ENCODE measurements around the gene POTEJ.
"Not testable (repeated sequence)": the region's sequence is repeated elsewhere in the genome, so short reads cannot be mapped to it uniquely, and the experiment has no call there.

POTEJ gene

DNA sequence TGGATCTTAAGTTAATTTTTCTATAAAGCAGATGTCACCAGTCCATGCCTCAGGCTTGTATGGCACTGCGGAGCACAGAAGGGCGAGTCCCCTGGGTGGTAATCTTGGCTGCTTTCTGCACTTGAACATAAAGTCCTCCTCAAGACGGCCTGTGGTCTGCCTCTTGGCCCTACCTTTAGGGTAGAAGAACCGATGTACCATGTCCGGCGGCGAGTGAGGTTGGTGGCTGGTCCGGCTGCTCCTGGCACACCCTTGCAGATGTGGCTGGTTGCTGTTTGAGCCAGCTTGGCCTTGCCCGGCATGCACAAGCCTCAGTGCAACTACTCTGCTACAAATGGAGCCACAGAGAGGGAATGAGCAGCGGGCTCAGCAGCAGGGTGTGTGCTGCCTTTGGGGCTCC, 56.3 kb downstream of the POTEJ start:
- not testable (repeated sequence) for DNase-seq; H2AFZ ChIP-seq (ENCODE audit: low read length); H3K9me2 ChIP-seq (replicated peaks; ENCODE audit: insufficient read depth, low read length); H3K27me3 ChIP-seq (replicated peaks; ENCODE audit: insufficient read depth, low read length); H3K27ac ChIP-seq (ENCODE audit: low read length); H3K9me3 ChIP-seq (replicated peaks; ENCODE audit: insufficient read depth, low read length); H3F3A ChIP-seq (ENCODE audit: insufficient read depth, low read length); H3K4me1 ChIP-seq (ENCODE audit: low read length); H3K4me3 ChIP-seq (ENCODE audit: low read length); H3K79me2 ChIP-seq (ENCODE audit: low read length); H4K20me1 ChIP-seq (ENCODE audit: insufficient read depth, low read length); H3K4me2 ChIP-seq (ENCODE audit: low read depth, low read length); H3K9ac ChIP-seq (ENCODE audit: low read length); H3K36me3 ChIP-seq (replicated peaks; ENCODE audit: insufficient read depth, low read length)

GRCh38 chr2:130670026-130670745, 58.9 kb downstream of the POTEJ start:
- not testable (repeated sequence) for H4K20me1 ChIP-seq (ENCODE audit: insufficient read depth, low read length); H3K9ac ChIP-seq (ENCODE audit: low read length); H3K36me3 ChIP-seq (replicated peaks; ENCODE audit: insufficient read depth, low read length); H3F3A ChIP-seq (ENCODE audit: insufficient read depth, low read length); H2AFZ ChIP-seq (ENCODE audit: low read length); H3K4me1 ChIP-seq (ENCODE audit: low read length); H3K9me2 ChIP-seq (replicated peaks; ENCODE audit: insufficient read depth, low read length); H3K4me3 ChIP-seq (ENCODE audit: low read length); H3K27me3 ChIP-seq (replicated peaks; ENCODE audit: insufficient read depth, low read length); DNase-seq; H3K27ac ChIP-seq (ENCODE audit: low read length); H3K9me3 ChIP-seq (replicated peaks; ENCODE audit: insufficient read depth, low read length); H3K4me2 ChIP-seq (ENCODE audit: low read depth, low read length); H3K79me2 ChIP-seq (ENCODE audit: low read length)

DNA sequence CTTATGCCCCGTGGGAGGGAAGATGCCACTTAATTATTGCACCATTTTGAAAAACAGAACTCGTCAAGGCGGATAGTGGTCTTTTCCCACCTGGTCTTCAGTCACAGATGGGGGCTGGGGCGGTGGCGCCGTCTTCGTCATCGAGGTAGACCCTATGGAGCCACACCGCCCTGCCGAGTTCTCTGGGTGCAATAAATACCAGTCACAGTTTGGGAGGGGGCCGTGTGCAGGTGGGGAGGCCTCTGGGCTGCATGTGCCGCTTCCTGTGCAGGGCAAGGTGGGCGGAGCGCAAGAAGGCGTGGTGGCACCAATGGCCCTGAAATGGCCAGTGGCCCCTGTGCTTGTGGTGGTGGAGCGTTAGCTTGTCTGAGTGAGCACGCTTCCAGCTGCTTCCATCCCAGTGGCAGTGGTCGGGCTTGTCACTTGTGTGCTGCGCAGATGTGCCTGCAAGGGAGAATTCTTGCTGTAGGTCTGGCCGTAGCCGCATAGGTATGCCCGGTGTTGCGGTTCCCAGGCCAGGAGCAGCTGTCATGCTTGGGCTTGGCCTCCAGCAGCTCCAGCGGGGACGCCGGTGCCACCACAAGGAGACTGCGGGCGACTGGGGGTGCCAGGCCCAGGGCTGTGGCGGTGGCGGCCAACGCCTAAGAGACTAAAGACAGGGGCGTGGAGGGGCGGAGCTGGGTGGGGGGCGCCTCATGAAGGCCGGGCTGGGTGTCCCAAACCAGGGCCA, 81.0 kb downstream of the POTEJ start:
- DNase-seq; H3K27me3 ChIP-seq (replicated peaks; ENCODE audit: insufficient read depth, low read length); H3K4me1 ChIP-seq (ENCODE audit: low read length); H4K20me1 ChIP-seq (ENCODE audit: insufficient read depth, low read length); H3K4me2 ChIP-seq (ENCODE audit: low read depth, low read length); H3K9me3 ChIP-seq (replicated peaks; ENCODE audit: insufficient read depth, low read length); H3K9me2 ChIP-seq (replicated peaks; ENCODE audit: insufficient read depth, low read length); H3F3A ChIP-seq (ENCODE audit: insufficient read depth, low read length); H3K36me3 ChIP-seq (replicated peaks; ENCODE audit: insufficient read depth, low read length); H3K27ac ChIP-seq (ENCODE audit: low read length); H3K79me2 ChIP-seq (ENCODE audit: low read length); H2AFZ ChIP-seq (ENCODE audit: low read length); H3K4me3 ChIP-seq (ENCODE audit: low read length); H3K9ac ChIP-seq (ENCODE audit: low read length): not testable (repeated sequence)

DNA sequence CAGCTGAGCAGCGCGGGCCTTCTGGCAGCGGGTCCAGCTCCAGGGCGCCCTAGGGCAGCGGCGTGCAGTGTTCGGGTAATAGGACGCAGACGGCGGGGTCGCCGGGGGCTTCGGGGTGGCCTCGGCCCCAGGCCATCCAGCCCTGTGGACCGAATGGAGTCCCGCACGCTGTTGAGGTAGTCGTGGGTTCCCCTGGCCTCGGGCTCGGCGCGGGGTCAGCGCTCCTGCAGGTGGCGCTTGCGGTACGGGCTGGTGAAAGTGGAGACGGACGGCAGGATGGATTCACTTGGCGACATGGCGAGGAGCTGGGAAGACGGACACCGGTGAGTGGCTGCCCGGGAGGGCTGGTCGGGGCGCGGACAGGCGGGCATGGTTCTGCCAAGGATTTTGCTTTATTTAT, 82.2 kb downstream of the POTEJ start:
- not testable (repeated sequence) for H3K9me2 ChIP-seq (replicated peaks; ENCODE audit: insufficient read depth, low read length); H3K36me3 ChIP-seq (replicated peaks; ENCODE audit: insufficient read depth, low read length); H2AFZ ChIP-seq (ENCODE audit: low read length); H3F3A ChIP-seq (ENCODE audit: insufficient read depth, low read length); H3K4me2 ChIP-seq (ENCODE audit: low read depth, low read length); H3K79me2 ChIP-seq (ENCODE audit: low read length); H3K27me3 ChIP-seq (replicated peaks; ENCODE audit: insufficient read depth, low read length); DNase-seq; H3K27ac ChIP-seq (ENCODE audit: low read length); H3K9ac ChIP-seq (ENCODE audit: low read length); H3K4me1 ChIP-seq (ENCODE audit: low read length); H3K4me3 ChIP-seq (ENCODE audit: low read length); H3K9me3 ChIP-seq (replicated peaks; ENCODE audit: insufficient read depth, low read length); H4K20me1 ChIP-seq (ENCODE audit: insufficient read depth, low read length)

- H3K9me3 ChIP-seq (replicated peaks; ENCODE audit: insufficient read depth, low read length); H3K9ac ChIP-seq (ENCODE audit: low read length); H3K27me3 ChIP-seq (replicated peaks; ENCODE audit: insufficient read depth, low read length); H3K9me2 ChIP-seq (replicated peaks; ENCODE audit: insufficient read depth, low read length); H3F3A ChIP-seq (ENCODE audit: insufficient read depth, low read length); H3K4me3 ChIP-seq (ENCODE audit: low read length); H3K79me2 ChIP-seq (ENCODE audit: low read length); H3K4me1 ChIP-seq (ENCODE audit: low read length); H3K27ac ChIP-seq (ENCODE audit: low read length); H3K4me2 ChIP-seq (ENCODE audit: low read depth, low read length); H4K20me1 ChIP-seq (ENCODE audit: insufficient read depth, low read length); DNase-seq; H3K36me3 ChIP-seq (replicated peaks; ENCODE audit: insufficient read depth, low read length); H2AFZ ChIP-seq (ENCODE audit: low read length): not testable (repeated sequence)
Measured at GRCh38 chr2:130703250-130703649, 92.0 kb downstream of the POTEJ start.
